Endothelial cell of umbilical vein (primary cell): Measurements from ENCODE around the gene PDE6D.

Experiments used
- EZH2 ChIP-seq: IDR thresholded peaks from 2 replicates; pipeline ENCODE4 v1.6.1; 2012; ENCODE audit warnings: borderline replicate concordance, low read depth, mild to moderate bottlenecking, moderate library complexity, low read length, inconsistent platforms; ENCODE audit not compliant: severe bottlenecking
- GATA2 ChIP-seq: IDR thresholded peaks from 2 replicates; pipeline ENCODE4 v1.7.0; 2011; ENCODE audit warnings: low read depth, mild to moderate bottlenecking, moderate library complexity, mixed read lengths, low read length; ENCODE audit not compliant: insufficient read length, insufficient read depth
- JUN ChIP-seq: IDR thresholded peaks from 2 replicates; pipeline ENCODE4 v1.6.1; 2011; ENCODE audit warnings: borderline replicate concordance, low read depth; ENCODE audit not compliant: insufficient read length, insufficient read depth
- MAX ChIP-seq: IDR thresholded peaks from 2 replicates; pipeline ENCODE4 v1.6.1; 2011; ENCODE audit not compliant: insufficient read depth, insufficient read length
- POLR2A ChIP-seq: IDR thresholded peaks from 2 replicates; pipeline ENCODE4 v1.6.1; 2012; ENCODE audit warnings: low read depth, mild to moderate bottlenecking, control low read depth, low read length
- POLR2AphosphoS5 ChIP-seq: IDR thresholded peaks from 2 replicates; pipeline ENCODE4 v1.6.1; 2012; ENCODE audit warnings: low read depth, mild to moderate bottlenecking, control low read depth, low read length, moderate library complexity; ENCODE audit not compliant: insufficient read depth
- TF ChIP-seq, protein P1 (sequence below), 2 donors: IDR thresholded peaks; 1 replicate in 1 of 2; 2 replicates in 1 of 2; pipeline ENCODE4 v1.5.1; 2011; ENCODE audit warnings: low read length in 2 of 2, mild to moderate bottlenecking in 2 of 2, moderate library complexity in 2 of 2, control low read depth in 1 of 2, inconsistent platforms in 1 of 2, low read depth in 1 of 2; ENCODE audit not compliant: insufficient read depth in 1 of 2; ENCODE audit errors: extremely low read depth in 1 of 2

DNA sequence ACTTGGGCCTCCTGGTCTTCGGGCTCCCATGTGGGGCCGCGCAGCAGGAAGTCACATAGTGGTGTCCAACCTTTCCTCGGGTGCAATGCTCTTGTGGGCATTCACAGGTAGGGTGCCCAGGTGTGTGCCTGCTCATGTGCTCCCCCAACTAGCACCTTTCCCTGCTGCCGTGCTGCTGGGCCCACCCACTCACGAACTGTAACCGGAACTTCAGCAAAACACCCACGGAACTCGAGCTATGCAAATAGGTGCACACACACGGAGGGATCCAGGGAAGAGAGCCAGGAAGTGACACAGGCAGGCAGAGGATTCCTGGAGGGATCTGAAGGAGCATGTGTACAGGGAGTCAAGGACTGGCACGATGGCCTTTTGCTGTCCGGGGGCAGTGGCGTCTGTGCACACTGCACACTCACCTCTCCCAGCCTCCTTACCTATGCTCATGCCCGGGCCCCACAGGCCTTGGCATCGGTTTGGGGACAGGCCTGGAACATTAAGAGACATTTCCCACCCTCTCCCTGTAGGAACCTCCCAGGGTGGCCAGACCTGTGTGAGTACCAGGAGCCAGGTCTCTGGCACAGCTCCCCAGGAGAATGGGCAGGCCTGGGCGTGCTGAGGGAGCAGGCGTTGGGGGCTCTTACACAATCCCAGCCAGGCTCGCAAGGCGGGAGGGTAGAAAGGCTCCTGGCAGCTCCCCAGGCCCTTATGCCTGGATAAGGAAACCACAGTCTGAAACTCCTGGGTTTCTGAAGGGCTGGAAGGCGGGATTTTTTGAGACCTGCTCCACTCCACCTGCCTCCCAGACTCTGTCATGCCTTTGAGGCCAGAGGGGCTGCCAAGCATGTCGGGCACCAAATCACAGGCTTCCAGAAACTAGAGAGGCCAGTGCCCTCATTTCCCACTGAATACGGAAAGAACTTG lies 79.4 kb downstream of the PDE6D start:
- TF ChIP-seq, protein P1, sequence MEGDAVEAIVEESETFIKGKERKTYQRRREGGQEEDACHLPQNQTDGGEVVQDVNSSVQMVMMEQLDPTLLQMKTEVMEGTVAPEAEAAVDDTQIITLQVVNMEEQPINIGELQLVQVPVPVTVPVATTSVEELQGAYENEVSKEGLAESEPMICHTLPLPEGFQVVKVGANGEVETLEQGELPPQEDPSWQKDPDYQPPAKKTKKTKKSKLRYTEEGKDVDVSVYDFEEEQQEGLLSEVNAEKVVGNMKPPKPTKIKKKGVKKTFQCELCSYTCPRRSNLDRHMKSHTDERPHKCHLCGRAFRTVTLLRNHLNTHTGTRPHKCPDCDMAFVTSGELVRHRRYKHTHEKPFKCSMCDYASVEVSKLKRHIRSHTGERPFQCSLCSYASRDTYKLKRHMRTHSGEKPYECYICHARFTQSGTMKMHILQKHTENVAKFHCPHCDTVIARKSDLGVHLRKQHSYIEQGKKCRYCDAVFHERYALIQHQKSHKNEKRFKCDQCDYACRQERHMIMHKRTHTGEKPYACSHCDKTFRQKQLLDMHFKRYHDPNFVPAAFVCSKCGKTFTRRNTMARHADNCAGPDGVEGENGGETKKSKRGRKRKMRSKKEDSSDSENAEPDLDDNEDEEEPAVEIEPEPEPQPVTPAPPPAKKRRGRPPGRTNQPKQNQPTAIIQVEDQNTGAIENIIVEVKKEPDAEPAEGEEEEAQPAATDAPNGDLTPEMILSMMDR (IDR thresholded peaks at IDR 0.05; ENCODE audit: extremely low read depth in 1 of 2, insufficient read depth in 1 of 2, low read depth in 1 of 2, low read length in 2 of 2), result no peak
- TF ChIP-seq POLR2AphosphoS5 (no peak), EZH2 (no peak), JUN (no peak), POLR2A (no peak), MAX (no peak), GATA2 (no peak)
